ENCODE measurements around the gene RFT1.

RFT1 gene

DNA sequence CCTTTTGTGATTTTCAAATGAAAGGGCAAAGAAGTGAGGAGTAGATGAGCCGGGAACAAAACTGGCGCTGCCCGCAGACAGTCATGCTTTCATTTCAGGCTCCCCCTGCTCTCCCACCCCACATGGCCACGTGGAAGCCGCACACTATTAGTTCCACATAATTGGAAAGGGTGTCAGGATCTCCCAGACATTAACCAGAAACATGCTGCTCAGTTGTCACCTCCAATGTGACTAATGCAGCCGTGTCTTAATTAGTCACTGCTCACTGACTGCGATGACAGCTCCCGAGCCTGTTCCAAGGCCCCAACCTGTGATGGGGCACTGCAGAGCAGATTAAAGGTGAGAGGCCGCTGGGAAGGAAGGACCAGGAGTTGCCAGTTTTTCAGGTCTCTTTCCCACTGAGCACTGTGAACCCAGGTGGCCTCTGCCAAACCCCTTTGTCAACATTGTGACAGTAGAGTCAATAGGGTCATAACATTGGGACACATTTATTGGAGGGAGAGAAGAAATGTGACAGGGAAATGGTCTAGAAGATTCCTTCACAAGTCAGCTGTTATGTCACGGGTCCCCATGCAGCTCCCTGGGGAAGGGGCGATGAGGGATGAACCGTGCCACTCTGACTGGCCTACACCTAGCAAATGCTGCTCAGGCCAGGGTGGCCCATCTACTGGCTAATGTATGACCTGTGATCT lies 45.8 kb downstream of the RFT1 start:
- H3K4me3 ChIP-seq (ENCODE audit: low read depth, low read length): no peak overlapping the region
- TF ChIP-seq, protein P1, sequence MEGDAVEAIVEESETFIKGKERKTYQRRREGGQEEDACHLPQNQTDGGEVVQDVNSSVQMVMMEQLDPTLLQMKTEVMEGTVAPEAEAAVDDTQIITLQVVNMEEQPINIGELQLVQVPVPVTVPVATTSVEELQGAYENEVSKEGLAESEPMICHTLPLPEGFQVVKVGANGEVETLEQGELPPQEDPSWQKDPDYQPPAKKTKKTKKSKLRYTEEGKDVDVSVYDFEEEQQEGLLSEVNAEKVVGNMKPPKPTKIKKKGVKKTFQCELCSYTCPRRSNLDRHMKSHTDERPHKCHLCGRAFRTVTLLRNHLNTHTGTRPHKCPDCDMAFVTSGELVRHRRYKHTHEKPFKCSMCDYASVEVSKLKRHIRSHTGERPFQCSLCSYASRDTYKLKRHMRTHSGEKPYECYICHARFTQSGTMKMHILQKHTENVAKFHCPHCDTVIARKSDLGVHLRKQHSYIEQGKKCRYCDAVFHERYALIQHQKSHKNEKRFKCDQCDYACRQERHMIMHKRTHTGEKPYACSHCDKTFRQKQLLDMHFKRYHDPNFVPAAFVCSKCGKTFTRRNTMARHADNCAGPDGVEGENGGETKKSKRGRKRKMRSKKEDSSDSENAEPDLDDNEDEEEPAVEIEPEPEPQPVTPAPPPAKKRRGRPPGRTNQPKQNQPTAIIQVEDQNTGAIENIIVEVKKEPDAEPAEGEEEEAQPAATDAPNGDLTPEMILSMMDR (IDR thresholded peaks at IDR 0.05; ENCODE audit: low read depth, low read length): no peak

DNA sequence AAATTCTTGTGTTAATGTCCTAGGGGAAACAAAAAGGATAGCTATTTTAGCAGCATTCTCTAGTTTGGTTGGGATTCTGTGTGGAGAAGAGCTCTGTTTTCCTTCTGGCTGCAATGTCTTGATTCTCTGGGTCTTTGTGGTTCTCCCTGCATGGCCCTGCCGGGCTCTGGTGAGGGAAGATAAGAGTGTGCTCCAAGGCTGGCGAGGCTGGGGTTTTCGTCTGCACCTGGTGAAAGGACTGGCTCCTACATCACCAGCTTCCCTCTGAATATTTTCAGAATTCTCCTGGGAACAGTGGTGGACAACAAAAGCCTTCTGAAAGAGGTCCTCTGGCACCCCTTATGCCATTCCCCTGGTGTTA lies 46.3 kb downstream of the RFT1 start:
- TF ChIP-seq, protein P1 (IDR thresholded peaks at IDR 0.05; ENCODE audit: low read depth, low read length): no peak

DNA sequence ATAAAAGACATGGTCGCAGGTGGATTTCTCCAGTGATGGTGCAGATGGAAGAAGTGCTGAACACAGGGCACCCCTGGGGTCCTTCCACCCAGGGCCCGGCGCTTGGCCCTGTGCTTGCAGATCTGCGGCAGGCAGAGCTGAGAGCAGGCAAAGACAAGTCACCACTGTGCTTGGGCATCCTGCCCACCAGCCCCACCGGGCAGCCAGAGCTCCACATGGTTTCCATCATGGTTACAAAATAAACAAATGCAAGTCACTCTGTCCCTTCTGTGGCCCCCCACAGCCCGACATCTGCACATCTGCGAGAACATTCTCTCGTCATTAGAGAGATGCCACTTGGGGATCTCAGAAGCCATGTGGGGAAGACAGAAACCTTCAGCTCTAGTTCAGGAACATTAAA lies 46.7 kb downstream of the RFT1 start:
- no peak overlapping the region for H3K4me3 ChIP-seq (ENCODE audit: low read depth, low read length)
- TF ChIP-seq, protein P1 (IDR thresholded peaks at IDR 0.05; ENCODE audit: low read depth, low read length): no peak

More for the DNA sequence above, 46.3 kb downstream of the RFT1 start:
- H3K4me3 ChIP-seq (ENCODE audit: low read depth, low read length): no peak overlapping the region

DNA sequence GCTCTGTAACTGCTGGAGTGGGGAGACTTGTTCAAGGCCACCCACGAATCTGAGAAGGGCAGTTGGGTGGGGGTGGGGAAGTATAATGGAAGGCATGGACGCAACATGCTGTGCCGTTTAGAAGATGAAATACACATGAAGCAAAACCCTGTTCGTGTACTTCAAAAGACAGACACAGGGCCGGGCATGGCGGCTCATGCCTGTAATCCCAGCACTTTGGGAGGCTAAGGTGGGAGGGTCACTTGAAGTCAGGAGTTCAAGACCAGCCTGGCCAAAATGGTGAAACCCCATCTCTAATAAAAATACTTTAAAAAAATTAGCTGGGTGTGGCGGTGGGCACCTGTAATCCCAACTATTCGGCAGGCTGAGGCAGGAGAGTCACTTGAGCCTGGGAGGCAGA lies 47.5 kb downstream of the RFT1 start:
- H3K4me3 ChIP-seq (ENCODE audit: low read depth, low read length): no peak overlapping the region
- TF ChIP-seq, protein P1 (IDR thresholded peaks at IDR 0.05; ENCODE audit: low read depth, low read length): no peak

DNA sequence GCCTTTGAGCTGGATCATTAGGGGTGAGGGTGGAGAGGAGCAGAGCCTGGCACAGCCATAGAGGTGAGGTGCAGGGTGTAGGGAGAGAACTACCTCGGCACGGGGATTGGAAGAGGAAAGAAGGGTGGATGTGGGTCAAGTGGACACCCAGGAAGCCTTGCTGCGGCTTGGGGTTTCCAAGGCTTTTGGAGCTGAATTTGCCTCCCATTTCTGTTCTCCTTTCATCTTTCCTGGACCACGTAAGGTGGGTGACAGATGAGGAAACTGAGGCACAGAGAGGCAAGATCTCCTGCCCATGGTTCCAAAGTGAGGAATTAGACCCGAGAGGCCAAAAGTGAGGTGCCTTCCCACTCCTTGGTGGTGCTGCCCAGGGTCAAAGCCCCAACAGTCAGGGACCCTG lies 48.9 kb downstream of the RFT1 start:
- TF ChIP-seq, protein P1 (IDR thresholded peaks at IDR 0.05; ENCODE audit: low read depth, low read length): no peak
- no peak overlapping the region for H3K4me3 ChIP-seq (ENCODE audit: low read depth, low read length)

DNA sequence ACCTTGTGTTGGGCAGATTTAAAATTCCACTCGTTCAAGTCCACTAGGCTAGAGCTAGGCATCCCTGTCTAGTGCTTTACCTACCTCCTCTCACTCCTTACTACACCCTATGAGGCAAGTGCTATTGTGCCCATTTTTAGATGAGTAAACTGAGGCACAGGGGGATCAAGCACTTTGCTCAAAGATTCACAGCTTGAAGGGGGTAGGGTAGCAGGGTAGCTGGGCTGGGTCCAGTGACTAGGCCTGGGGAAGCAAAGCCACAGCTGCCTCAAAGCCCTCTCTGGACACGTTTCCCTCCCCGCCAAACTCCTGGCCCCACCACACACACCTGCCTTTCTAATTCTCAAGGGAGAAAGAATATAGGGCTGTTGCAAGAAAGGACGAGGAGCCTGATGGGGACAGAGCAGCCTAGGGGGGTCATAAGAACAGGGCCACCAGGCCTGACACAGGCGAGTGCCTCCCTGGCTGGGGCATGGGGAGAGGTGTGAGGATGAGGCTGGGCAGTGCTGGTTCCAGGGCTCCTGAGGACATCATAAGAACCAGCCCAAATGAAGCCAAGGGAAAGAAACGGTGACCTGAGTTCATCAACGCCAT lies 49.5 kb downstream of the RFT1 start:
- TF ChIP-seq, protein P1 (IDR thresholded peaks at IDR 0.05; ENCODE audit: low read depth, low read length): no peak
- no peak overlapping the region for H3K4me3 ChIP-seq (ENCODE audit: low read depth, low read length)

DNA sequence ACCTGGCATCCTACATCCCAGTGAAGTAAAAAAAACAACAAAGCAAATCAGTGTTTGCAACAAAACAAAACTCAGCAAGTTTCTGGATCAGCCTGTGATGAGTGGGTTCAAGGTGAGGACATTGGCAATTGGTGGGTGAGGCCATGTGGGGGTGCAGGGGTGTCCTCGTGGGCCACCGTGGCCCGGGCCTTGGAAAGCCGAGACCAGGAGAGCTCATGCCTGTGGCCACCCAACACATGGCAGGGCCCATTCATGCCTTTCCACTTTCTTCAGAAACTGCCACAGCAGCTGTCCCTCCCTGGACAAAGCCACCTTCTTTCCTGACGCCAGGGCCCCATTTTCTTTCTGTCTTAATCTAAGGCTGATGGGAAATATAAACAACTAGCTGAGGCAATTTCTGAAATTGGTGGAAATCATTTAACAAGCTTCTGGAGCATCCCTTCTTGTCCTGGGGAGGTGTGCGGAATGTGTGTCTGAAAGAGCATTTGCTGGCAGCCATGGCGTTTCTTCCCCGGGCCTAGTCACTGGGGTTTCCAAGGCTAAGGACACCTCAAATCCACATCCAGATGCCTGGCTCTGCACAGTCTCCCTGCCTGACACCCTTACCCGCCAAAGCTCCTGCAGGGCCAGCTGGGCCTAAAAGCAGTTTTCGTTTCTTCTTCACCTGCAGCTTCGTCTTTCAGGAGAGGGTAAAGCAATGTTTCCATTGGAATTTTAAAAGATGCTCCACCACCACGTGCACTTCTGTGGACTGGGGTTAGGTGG lies 50.3 kb downstream of the RFT1 start:
- TF ChIP-seq, protein P1 (IDR thresholded peaks at IDR 0.05; ENCODE audit: low read depth, low read length): no peak
- H3K4me3 ChIP-seq (ENCODE audit: low read depth, low read length): no peak overlapping the region
